Prostate gland (tissue), 2 donors: ENCODE results near the gene LPAR3.

ENCODE experiments used
- CTCF ChIP-seq, 4 experiments: fragments of 200-600 bp in 2 of 4; fragments of 450-650 bp in 2 of 4; sonication (generic) in 2 of 4; IDR thresholded peaks; 1 replicate in 3 of 4; 2 replicates in 1 of 4; pipeline ENCODE4 v1.5.1; 2016 to 2019; ENCODE audit warnings: antibody characterized with exemption in 4 of 4, mild to moderate bottlenecking in 2 of 4, moderate library complexity in 2 of 4
- POLR2A ChIP-seq: fragments of 450-650 bp; IDR thresholded peaks from one replicate; pipeline ENCODE4 v1.6.1; 2016; ENCODE audit warnings: antibody characterized with exemption, mild to moderate bottlenecking

DNA sequence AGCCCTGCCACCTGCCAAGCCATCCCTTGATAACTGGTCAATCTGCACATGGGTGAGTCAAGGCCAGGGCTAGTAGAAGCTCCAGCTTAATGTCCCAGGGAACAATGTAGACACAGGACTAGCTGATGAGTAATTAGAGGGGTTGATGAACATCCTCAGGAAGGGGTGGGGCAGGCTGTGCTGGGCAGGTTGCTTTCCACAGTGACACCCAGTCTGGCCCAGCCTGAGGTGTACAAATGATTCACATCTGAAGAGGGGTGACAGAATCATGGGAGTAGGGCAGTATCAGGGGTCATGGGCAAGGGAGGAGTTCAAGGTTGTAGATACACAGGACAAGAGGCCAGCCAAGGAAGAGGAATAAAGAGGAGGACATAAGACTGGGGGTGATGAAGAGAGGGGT is 4.3 kb downstream of the LPAR3 start:
- no peak for TF ChIP-seq CTCF (IDR thresholded peaks at IDR 0.05)
- TF ChIP-seq POLR2A, result no peak
